Measurements from ENCODE around the gene ZNF331.

The ZNF331 gene

GRCh38 chr19:53612762-53613526, 75.0 kb downstream of the ZNF331 start:
- H3K4me1 Mint-ChIP-seq (ENCODE audit: low read depth): no peaks in the 10 kb centered on the region
- peaks cover 39% of the 10 kb centered on the region for H3K9me3 Mint-ChIP-seq
- no peak overlapping the region for H3K4me3 Mint-ChIP-seq
- no peaks in the 10 kb centered on the region for H3K36me3 Mint-ChIP-seq (ENCODE audit: low read depth)
- no peak overlapping the region for H3K27ac Mint-ChIP-seq
- no peaks in the 10 kb centered on the region for H3K27me3 Mint-ChIP-seq (ENCODE audit: low read depth)

DNA sequence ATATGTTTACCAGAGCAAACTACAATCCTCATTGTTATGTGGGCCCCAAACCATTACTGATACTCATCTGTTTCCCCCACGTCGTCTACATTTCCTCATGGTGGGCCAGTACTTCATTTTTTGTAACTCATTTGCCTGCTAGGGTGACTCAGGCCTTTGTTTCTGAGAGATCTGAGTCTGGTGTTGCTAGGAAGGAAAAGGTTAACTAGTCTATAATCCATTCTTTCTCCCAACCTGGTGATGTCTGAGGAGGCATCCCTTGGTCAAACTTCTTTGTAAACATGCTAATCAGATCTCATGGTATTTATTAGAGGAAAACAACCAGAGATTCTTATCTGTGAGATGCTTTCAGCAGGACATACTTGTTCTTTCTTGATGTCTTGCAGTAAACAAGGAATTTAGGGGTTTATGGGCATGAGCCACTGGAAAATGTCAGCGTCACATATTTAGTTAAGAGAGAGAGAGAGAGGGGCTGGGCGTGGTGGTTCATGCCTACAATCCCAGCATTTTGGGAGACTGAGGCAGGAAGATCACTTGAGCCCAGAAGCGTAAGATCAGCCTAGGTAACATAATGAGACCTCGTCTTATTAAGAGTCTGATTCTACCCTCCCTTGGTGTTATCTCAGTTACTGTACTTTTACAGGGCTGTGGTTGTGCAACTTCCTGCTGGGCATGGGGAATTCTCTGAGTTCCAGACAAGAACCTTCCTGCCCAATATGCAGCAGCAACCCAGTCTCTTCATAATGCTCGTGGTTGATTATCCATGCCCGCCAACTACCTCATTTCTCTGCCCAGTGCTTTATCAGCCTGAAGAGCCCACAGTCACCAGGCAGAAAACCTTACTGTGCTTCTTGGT, 84.2 kb downstream of the ZNF331 start:
- H3K9me3 Mint-ChIP-seq: peaks cover 31% of the 10 kb centered on the region
- H3K4me3 Mint-ChIP-seq: no peak overlapping the region
- no peaks in the 10 kb centered on the region for H3K4me1 Mint-ChIP-seq (ENCODE audit: low read depth)
- H3K27me3 Mint-ChIP-seq (ENCODE audit: low read depth): no peaks in the 10 kb centered on the region
- H3K36me3 Mint-ChIP-seq (ENCODE audit: low read depth): no peaks in the 10 kb centered on the region
- no peak overlapping the region for H3K27ac Mint-ChIP-seq

- H3K27ac Mint-ChIP-seq: no peak overlapping the region
- no peaks in the 10 kb centered on the region for H3K36me3 Mint-ChIP-seq (ENCODE audit: low read depth)
- H3K4me3 Mint-ChIP-seq: no peak overlapping the region
- peaks cover 33% of the 10 kb centered on the region for H3K9me3 Mint-ChIP-seq
- no peaks in the 10 kb centered on the region for H3K4me1 Mint-ChIP-seq (ENCODE audit: low read depth)
- H3K27me3 Mint-ChIP-seq (ENCODE audit: low read depth): no peaks in the 10 kb centered on the region
These were observed 87.0 kb downstream of the ZNF331 start for GRCh38 chr19:53624771-53625545.

DNA sequence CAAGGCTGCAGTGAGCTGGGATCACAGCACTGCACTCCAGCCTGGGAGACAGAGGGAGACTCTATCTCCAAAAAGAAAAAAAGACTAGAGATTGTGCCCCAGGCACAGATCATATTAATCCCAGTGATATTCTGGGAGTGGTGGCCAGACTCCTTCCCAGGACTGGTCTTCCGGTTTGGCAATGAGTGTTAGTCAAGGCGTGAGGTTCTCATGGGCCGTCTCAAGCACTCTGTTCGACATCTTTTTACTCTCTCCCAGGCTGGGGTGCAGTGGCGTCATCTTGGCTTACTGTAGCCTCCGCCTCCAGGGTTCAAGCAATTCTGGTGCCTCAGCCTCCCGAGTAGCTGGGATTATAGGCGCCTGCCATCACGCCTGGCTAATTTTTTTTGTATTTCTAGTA, 88.5 kb downstream of the ZNF331 start:
- Mint-ChIP-seq H3K27ac (no peak overlapping the region), H3K4me3 (no peak overlapping the region), H3K9me3 (peaks cover 33% of the 10 kb centered on the region), H3K27me3 (ENCODE audit: low read depth) (no peaks in the 10 kb centered on the region), H3K4me1 (ENCODE audit: low read depth) (no peaks in the 10 kb centered on the region), H3K36me3 (ENCODE audit: low read depth) (no peaks in the 10 kb centered on the region)

GRCh38 chr19:53626976-53627375, 89.0 kb downstream of the ZNF331 start:
- Mint-ChIP-seq H3K9me3 (peaks cover 33% of the 10 kb centered on the region), H3K27me3 (ENCODE audit: low read depth) (no peaks in the 10 kb centered on the region), H3K27ac (no peak overlapping the region), H3K4me3 (no peak overlapping the region), H3K36me3 (ENCODE audit: low read depth) (no peaks in the 10 kb centered on the region), H3K4me1 (ENCODE audit: low read depth) (no peaks in the 10 kb centered on the region)
